SK-N-MC (cell line): ENCODE measurements around the gene PXN.
"Not testable (repeated sequence)": the region's sequence is repeated elsewhere in the genome, so short reads cannot be mapped to it uniquely, and the experiment has no call there.

Experiments
- DNase-seq: peaks from one replicate; pipeline ENCODE4 v3.0.0-alpha.2; 2011; ENCODE audit warnings: low read depth, low spot score
- H3K27ac ChIP-seq: fragments of 200-600 bp; sonication (generic); 2 replicates; pipeline ENCODE4 v1.5.1; 2016; ENCODE audit warnings: mixed run types
- H3K36me3 ChIP-seq: fragments of 200-600 bp; sonication (generic); 2 replicates; pipeline ENCODE4 v1.6.1; 2017; ENCODE audit warnings: antibody characterized with exemption, low read length, mixed read lengths; ENCODE audit not compliant: insufficient read depth
- H3K4me3 ChIP-seq: fragments of 200-600 bp; sonication (generic); 2 replicates; pipeline ENCODE4 v1.5.1; 2016
- H3K9ac ChIP-seq: fragments of 200-600 bp; sonication (generic); 2 replicates; pipeline ENCODE4 v1.8.0; 2017; ENCODE audit warnings: mixed run types, mixed read lengths; ENCODE audit not compliant: insufficient read length
- H3K9me3 ChIP-seq: fragments of 200-600 bp; sonication (generic); 2 replicates; pipeline ENCODE4 v1.6.1; 2017; ENCODE audit warnings: low read depth, mild to moderate bottlenecking, antibody characterized with exemption, low read length, moderate library complexity, mixed read lengths
- EZH2 ChIP-seq: fragments of 200-600 bp; sonication (generic); IDR thresholded peaks from one replicate; pipeline ENCODE4 v1.6.1; 2017; ENCODE audit warnings: antibody characterized with exemption
- FOXP2 ChIP-seq: optimal IDR thresholded peaks from 2 replicates; pipeline ENCODE3; 2011; ENCODE audit warnings: mild to moderate bottlenecking, moderate library complexity; ENCODE audit not compliant: insufficient read depth; ENCODE audit errors: extremely low read length, control extremely low read depth
- POLR2AphosphoS5 ChIP-seq: IDR thresholded peaks from 2 replicates; pipeline ENCODE4 v1.6.1; 2012; ENCODE audit warnings: mild to moderate bottlenecking, low read depth, low read length, borderline replicate concordance

PXN gene

GRCh38 chr12:120258323-120258896, 7.1 kb downstream of the PXN start:
- no peaks in the 10 kb centered on the region for H3K9me3 ChIP-seq
- H3K4me3 ChIP-seq = no peak overlapping the region
- H3K36me3 ChIP-seq = no peaks in the 10 kb centered on the region; the same call in 1 of the 2 replicates
- TF ChIP-seq FOXP2 (no peak), POLR2AphosphoS5 (no peak), EZH2 (no peak)
- H3K27ac ChIP-seq = no peak overlapping the region
- H3K9ac ChIP-seq = no peak overlapping the region
- DNase-seq = no peak

GRCh38 chr12:120257041-120257821, 8.3 kb downstream of the PXN start:
- peak overlapping the region; percentile 53 for H3K27ac ChIP-seq
- no peaks in the 10 kb centered on the region; the same call in 1 of the 2 replicates for H3K36me3 ChIP-seq
- H3K9me3 ChIP-seq = no peaks in the 10 kb centered on the region
- no peak for DNase-seq
- peak overlapping the region; percentile 32 for H3K4me3 ChIP-seq
- TF ChIP-seq FOXP2 = no peak
- TF ChIP-seq EZH2 = no peak
- no peak for TF ChIP-seq POLR2AphosphoS5
- no peak overlapping the region for H3K9ac ChIP-seq

DNA sequence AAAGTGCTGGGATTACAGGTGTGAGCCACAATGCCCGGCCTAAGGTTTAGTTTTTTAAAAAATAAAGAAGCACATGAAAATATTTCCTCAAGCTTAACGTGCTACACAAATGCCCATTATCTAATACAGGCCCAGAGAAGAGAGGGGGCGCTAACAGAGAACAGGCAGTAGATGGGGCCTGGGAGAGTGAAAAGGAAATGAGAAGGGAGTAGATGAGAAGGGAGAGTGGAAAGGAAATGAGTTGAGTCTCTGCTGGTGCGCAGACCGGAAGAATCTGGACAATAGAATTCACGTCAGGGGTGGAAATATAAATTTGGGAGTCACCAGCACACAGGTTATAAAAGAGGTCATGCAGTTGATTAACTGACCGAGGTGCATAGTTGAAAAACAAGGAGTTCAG, 10.7 kb downstream of the PXN start:
- Histone ChIP-seq H3K27ac (no peak overlapping the region), H3K9ac (no peak overlapping the region), H3K4me3 (no peak overlapping the region), H3K9me3 (no peaks in the 10 kb centered on the region), H3K36me3 (no peaks in the 10 kb centered on the region; the same call in 1 of the 2 replicates)
- no peak for DNase-seq
- TF ChIP-seq EZH2 (no peak), FOXP2 (no peak), POLR2AphosphoS5 (no peak)

- not testable (repeated sequence) for H3K27ac ChIP-seq, H3K9ac ChIP-seq, H3K4me3 ChIP-seq, H3K9me3 ChIP-seq, H3K36me3 ChIP-seq, DNase-seq
These were observed 12.2 kb downstream of the PXN start for GRCh38 chr12:120253313-120253712.

- Histone ChIP-seq H3K27ac (no peak overlapping the region), H3K9ac (no peak overlapping the region), H3K4me3 (no peak overlapping the region), H3K9me3 (no peaks in the 10 kb centered on the region), H3K36me3 (no peaks in the 10 kb centered on the region; the same call in 1 of the 2 replicates)
- no peak for DNase-seq
- no peak for TF ChIP-seq POLR2AphosphoS5
- no peak for TF ChIP-seq FOXP2
- TF ChIP-seq EZH2 = no peak
These were observed 13.2 kb downstream of the PXN start for GRCh38 chr12:120252071-120252906.

GRCh38 chr12:120251364-120252070, 14.0 kb downstream of the PXN start:
- DNase-seq, H3K27ac ChIP-seq, H3K4me3 ChIP-seq, H3K36me3 ChIP-seq, H3K9me3 ChIP-seq, H3K9ac ChIP-seq: not testable (repeated sequence)

DNA sequence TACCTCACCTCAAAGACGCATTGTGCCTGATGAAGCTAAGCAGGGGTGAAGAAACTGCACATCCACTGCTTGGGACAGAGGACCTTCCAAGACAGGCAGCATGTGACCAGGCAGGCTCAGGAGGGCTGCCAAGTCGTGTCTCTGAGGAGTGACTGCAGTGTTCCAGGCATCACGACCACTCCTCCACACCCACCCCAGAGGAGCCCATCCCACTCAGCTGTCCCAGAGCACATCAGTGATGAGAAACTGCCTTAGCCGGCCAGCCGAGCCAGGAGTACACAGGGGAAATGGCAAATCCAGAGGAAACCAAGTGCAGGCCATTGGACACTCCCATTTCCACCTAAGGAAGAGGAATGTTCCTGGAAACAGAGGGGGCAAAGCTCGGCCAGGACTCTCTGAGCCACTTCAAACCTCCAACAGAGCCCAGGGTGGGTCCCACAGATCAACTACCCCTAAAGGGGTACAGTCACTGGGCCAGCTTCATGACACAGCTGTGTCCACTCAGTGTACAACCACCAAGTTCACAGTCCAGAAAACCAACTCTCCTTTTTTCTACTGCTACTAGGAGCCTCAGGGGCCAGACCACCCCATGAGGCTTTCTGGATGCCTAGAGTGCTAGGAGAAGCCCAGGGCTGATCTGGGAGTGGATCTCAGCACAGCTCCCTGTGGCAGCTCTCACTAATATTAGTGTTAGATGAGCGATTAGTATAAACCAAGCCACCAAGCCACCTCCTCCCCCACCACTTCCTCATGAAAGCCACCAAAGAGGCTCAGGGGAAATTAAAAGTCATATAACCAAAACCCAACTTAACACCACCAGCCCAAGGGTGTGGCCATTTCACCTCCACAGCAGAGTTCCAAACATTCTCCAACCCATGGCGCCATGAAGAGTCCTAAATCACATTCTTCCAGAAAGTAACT, 15.4 kb downstream of the PXN start:
- H3K27ac ChIP-seq = no peak overlapping the region
- no peaks in the 10 kb centered on the region; the same call in 1 of the 2 replicates for H3K36me3 ChIP-seq
- H3K9ac ChIP-seq = no peak overlapping the region
- TF ChIP-seq FOXP2 (no peak), EZH2 (no peak), POLR2AphosphoS5 (no peak)
- no peak overlapping the region for H3K4me3 ChIP-seq
- no peak for DNase-seq
- no peaks in the 10 kb centered on the region for H3K9me3 ChIP-seq
